Measurements from ENCODE around the gene PSORS1C1. TPM values are rescaled to one million over a fixed set of nuclear protein-coding genes. Genes with fewer than 3 reads are reported as not detected.
A peak's percentile ranks its signal among the peaks of the same experiment; 100 is the strongest.
"Not testable (repeated sequence)": the region's sequence is repeated elsewhere in the genome, so short reads cannot be mapped to it uniquely, and the experiment has no call there.

Gene PSORS1C1
- total RNA-seq, 1 experiment from 2014 or later: 0.67 TPM

DNA sequence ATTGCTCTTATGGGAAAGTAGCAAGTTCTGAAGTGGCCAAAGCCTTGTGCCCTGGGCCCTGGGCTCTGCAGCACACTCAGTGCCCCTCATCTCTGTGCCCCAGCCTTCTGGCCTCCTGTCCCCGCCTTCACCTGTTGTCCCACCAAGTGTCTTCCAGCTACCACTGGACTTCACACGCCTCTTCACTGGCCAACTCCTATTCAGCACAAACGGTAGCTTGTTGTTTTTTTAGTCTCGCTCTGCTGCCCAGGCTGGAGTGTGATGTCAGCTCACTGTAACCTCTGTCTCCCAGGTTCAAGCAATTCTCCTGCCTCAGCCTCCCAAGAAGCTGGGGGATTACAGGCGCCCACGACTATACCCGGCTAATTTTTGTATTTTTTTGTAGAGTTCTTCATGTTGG is 38.2 kb downstream of the PSORS1C1 start:
- peaks cover 5% of the 10 kb centered on the region for H3K36me3 ChIP-seq
- peaks cover 2% of the 10 kb centered on the region; the same call in 1 of the 2 replicates for H3K4me1 ChIP-seq
- no peaks in the 10 kb centered on the region for H3K9me3 ChIP-seq (replicated peaks)
- H3K4me3 ChIP-seq: no peak overlapping the region
- no peak overlapping the region for H3K27ac ChIP-seq
- no peak for DNase-seq
- H3K27me3 ChIP-seq: no peaks in the 10 kb centered on the region

DNA sequence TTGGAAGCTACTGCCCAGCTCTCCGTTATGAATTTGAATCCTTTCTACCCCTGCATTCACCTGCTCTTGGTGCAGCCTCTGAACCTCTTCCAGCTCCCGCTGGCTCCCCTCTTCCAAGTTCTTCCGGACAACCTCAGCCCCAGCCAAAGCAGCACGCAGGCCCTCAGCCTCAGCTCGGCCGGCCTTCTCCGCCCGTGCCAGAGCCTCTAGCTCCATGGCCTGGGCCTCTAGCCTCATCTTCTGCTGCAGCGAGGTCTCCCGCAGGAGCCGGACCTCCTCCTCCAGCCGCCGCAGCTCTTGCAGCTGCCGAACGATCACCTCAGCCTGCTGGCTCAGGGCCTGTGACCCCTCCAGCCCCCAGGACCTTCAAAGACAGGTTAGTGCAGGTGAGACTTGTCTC is 39.8 kb downstream of the PSORS1C1 start:
- DNase-seq: no peak
- H3K36me3 ChIP-seq: peaks cover 5% of the 10 kb centered on the region
- H3K4me3 ChIP-seq: no peak overlapping the region
- no peak overlapping the region for H3K27ac ChIP-seq
- no peaks in the 10 kb centered on the region for H3K27me3 ChIP-seq
- H3K4me1 ChIP-seq: peaks cover 2% of the 10 kb centered on the region; the same call in 1 of the 2 replicates
- no peaks in the 10 kb centered on the region for H3K9me3 ChIP-seq (replicated peaks)

DNA sequence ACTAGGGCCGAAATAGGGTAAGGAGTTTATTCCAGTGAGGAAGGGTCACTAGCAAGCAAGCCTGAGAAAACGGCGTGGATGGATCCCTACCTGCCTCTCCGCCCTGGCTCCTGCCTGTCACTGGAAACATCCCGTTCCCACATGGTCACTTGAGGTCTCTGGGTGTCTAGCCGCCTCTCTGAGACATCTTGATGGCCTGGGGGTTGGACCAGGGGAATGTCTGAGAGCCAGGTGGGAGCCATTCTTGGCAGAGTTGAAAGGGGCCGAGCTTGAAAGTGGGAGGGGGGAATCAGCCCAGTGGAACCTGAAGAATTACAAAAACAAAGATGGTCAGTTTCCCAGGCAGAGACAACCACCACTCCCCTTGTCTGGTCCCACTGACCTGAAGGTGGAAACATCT is 42.0 kb downstream of the PSORS1C1 start:
- Histone ChIP-seq H3K27me3 (no peaks in the 10 kb centered on the region), H3K4me3 (no peak overlapping the region), H3K9me3 (replicated peaks) (no peaks in the 10 kb centered on the region), H3K36me3 (peaks cover 8% of the 10 kb centered on the region), H3K27ac (no peak overlapping the region), H3K4me1 (peaks cover 2% of the 10 kb centered on the region; the same call in 1 of the 2 replicates)
- no peak for DNase-seq

DNA sequence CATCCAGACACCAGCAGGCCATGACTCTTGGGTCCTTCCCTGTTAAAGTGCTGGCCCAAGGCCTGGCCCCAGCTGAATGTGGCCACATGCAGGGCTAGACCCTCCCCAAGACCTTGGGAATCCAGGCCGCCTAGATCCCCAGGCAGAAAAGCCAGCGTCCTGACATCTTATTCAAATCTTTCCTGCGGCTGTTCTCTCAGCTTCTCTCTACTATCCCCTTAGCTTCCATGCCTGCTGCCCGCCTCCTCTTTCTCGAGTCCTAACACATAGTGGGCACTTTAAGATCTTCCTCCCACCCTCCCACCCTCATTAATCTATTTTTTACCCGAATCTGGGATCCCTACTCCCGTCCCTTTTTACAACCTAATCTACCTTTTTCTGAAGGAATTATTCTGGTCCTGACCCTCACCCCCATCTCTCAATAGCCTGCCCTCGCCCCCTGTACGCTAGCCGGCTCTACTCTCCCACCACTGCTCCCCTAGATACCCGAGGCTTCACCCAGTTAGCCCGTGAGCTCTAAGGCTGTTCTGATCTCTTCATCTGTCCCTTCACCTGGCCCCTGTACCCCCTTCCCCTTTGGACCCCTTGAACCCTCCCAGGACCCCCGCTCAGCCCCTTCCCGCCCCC is 43.0 kb downstream of the PSORS1C1 start, which contains the start of gene CCHCR1:
CCHCR1 (minus strand) TSS at position 290 of the 627 bp plus-strand sequence; CDS start at position 88, 202 bp downstream.
- Histone ChIP-seq H3K4me3 (peak within 1 kb of the TSS; percentile 66), H3K27me3 (no peaks in the 10 kb centered on the region), H3K9me3 (replicated peaks) (no peaks in the 10 kb centered on the region), H3K27ac (peak within 1 kb of the TSS; percentile 50), H3K4me1 (peaks cover 2% of the 10 kb centered on the region; the same call in 1 of the 2 replicates), H3K36me3 (peaks cover 14% of the 10 kb centered on the region)
- peak in 1 of 2 experiments; percentile 28 for DNase-seq

DNA sequence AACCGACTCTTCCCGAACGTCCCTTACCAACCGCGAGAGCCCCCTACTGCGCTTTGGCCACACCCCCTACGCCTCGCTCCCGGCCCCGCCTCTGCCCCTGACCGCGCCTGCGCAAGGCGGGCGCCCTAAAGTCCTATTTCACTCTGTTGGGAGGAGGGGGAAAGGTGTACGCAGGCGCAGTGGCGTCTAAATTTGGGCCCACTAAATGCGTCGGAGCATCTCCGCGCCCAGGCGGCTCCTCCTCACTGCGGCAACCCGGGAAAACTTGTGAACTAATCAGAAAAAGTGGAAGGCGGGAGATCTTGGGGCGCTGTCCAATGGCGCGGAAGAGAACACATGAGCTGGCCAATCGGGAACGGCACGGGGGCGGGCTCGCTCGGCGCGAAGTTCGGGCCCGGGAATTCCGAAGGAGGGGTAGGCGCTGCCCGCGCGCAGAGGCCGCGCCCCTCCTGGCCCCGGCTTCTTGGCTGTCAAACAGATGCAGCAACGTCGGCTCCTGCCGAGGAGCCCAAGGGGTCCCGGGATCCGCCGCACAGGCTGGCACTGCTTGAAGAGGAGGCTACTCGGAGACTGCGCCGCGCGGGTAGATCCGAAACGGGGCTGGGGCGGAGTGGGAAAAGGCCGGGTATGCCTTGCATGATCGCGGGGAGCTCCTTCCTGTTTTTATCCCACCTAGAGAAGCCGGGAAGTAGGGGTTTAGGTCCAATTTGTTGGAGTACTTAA is 43.7 kb downstream of the PSORS1C1 start, which contains the start of gene TCF19:
TCF19 (plus strand) TSS at position 450 of the 723 bp plus-strand sequence. CDS start 881 bp downstream, outside the sequence.
- Histone ChIP-seq H3K27ac (peak within 1 kb of the TSS; percentile 50), H3K9me3 (replicated peaks) (no peaks in the 10 kb centered on the region), H3K4me3 (peak within 1 kb of the TSS; percentile 66), H3K4me1 (peaks cover 2% of the 10 kb centered on the region; the same call in 1 of the 2 replicates), H3K27me3 (no peaks in the 10 kb centered on the region), H3K36me3 (peaks cover 21% of the 10 kb centered on the region)
- peak; percentile 98 to 99 for DNase-seq

DNA sequence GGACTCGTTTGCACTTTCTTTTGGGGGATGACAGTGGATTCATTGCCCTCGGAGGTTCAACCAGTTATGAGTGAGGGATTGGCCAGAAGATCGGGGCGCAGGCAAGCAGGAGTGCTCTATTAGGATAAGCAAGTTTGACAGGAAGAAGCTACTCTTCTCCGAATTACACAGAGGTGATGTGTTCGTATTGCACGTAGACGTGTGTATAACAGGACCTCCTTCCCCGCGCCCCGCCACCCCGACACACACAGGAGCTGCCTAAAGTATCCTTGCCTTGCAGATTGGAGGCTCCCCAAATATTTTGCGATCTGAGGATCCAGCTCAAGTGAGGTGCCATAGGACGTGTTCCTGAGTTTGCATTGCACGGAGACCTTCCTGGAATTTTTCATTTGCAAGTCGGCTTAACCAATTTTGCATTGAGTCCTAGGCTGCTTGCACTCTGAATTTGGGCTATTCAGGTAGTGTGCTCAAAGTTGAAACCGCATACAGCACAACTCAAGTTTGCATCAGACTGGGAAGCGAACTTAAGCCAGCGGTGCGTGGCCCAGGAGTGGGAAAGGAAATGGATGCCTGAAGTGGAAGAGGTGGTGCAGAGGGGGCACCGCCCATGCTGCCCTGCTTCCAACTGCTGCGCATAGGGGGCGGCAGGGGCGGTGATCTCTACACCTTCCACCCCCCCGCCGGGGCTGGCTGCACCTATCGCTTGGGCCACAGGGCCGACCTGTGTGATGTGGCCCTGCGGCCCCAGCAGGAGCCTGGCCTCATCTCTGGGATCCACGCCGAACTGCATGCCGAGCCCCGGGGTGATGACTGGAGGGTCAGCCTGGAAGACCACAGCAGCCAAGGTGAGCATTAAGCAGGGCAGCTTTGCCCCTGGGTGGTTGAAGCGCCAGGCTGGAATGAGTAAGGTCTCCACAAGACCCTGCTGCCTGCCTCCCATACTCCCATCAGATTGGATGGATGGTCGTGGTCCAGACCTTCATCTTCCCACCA is 44.6 kb downstream of the PSORS1C1 start:
- Histone ChIP-seq H3K27ac (peak overlapping the region; percentile 50; the same call in 1 of the 2 replicates), H3K4me3 (peak overlapping the region; percentile 66), H3K36me3 (peaks cover 24% of the 10 kb centered on the region), H3K27me3 (no peaks in the 10 kb centered on the region), H3K9me3 (replicated peaks) (no peaks in the 10 kb centered on the region), H3K4me1 (peaks cover 2% of the 10 kb centered on the region; the same call in 1 of the 2 replicates)
- DNase-seq: peak in 1 of 2 experiments; percentile 34

DNA sequence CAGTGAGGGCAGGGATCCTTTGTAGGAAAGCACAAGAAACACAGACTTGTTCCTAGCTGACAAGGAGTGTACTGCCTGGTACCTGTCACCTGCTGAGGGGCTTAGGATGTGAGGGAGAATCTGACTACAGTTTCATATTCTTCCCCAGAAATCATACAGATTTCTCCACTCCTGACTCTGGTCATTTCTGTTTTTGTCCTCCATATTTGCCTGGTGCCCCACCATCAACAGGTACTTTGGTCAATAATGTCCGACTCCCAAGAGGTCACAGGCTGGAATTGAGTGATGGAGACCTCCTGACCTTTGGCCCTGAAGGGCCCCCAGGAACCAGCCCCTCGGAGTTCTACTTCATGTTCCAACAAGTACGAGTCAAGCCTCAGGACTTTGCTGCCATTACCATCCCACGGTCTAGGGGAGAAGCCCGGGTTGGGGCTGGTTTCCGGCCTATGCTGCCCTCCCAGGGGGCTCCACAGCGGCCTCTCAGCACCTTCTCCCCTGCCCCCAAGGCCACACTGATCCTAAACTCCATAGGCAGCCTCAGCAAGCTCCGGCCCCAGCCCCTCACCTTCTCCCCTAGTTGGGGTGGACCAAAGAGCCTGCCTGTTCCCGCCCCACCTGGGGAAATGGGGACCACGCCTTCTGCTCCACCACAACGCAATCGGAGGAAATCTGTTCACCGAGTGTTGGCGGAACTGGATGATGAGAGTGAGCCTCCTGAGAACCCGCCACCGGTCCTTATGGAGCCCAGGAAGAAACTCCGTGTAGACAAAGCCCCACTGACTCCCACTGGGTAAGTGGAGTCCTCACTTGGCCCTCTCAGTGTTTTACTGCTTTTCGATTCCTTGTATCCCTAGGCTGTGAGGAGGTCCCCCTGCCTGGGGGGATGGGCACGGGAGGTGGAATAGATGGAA is 46.9 kb downstream of the PSORS1C1 start:
- H3K9me3 ChIP-seq (replicated peaks): no peaks in the 10 kb centered on the region
- peaks cover 23% of the 10 kb centered on the region for H3K36me3 ChIP-seq
- no peak for DNase-seq

DNA sequence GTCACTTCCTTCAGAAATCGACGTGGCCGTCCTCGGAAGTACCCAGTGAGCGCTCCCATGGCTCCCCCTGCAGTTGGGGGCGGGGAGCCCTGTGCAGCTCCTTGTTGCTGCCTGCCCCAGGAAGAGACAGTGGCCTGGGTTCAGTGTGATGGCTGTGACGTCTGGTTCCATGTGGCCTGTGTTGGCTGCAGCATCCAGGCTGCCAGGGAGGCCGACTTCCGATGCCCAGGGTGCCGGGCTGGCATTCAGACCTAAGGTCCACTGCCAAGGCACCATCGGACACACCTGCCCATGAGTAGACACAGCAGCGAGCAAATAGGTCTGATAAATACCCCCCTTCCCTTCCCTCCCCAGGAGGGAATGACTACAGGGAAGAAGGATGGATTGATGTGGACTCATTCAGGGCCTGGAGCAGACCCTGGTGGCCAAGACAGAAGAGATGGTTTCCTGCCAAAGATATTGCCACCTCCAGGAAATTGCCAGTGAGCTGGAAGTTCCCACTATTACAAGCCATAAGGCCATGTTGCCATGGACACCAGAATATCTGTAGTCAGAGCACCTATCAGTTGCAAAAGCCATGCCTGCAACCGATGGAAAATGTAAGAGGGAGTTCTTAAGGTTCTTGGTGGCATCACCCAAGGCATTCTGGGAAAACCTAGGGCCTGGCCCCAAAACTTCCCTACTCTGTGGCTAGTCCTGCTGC is 48.0 kb downstream of the PSORS1C1 start:
- H3K4me3 ChIP-seq: no peak overlapping the region
- no peaks in the 10 kb centered on the region for H3K27me3 ChIP-seq
- H3K9me3 ChIP-seq (replicated peaks): no peaks in the 10 kb centered on the region
- H3K4me1 ChIP-seq: no peaks in the 10 kb centered on the region
- no peak overlapping the region for H3K27ac ChIP-seq
- DNase-seq: no peak
- H3K36me3 ChIP-seq: peaks cover 23% of the 10 kb centered on the region

More for the DNA sequence above, 46.9 kb downstream of the PSORS1C1 start:
- Histone ChIP-seq H3K27ac (no peak overlapping the region), H3K27me3 (no peaks in the 10 kb centered on the region), H3K4me3 (no peak overlapping the region), H3K4me1 (peaks cover 2% of the 10 kb centered on the region; the same call in 1 of the 2 replicates)

DNA sequence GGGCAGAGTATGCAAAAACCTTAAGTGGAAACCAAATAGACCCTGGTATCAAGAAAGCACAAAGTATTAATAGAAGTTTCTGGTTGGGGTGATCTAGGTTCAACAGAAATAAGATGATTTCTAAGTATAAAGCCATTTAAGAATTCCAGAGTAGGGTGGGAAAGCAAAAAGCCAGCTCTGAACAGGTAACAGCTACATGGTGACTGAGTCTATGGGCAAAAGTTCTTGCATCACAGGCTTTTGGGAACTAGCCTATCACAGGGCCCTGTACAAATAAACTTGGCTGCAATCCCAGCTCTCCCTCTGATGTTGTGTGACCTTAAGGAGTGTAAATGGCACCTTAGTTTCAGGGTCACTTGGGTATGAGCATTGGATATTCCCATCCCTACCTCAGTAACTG is 49.3 kb downstream of the PSORS1C1 start:
- no peak overlapping the region for H3K4me3 ChIP-seq
- peaks cover 23% of the 10 kb centered on the region for H3K36me3 ChIP-seq
- H3K9me3 ChIP-seq (replicated peaks): no peaks in the 10 kb centered on the region
- H3K4me1 ChIP-seq: no peaks in the 10 kb centered on the region
- no peak overlapping the region for H3K27ac ChIP-seq
- no peaks in the 10 kb centered on the region for H3K27me3 ChIP-seq
- DNase-seq: no peak

DNA sequence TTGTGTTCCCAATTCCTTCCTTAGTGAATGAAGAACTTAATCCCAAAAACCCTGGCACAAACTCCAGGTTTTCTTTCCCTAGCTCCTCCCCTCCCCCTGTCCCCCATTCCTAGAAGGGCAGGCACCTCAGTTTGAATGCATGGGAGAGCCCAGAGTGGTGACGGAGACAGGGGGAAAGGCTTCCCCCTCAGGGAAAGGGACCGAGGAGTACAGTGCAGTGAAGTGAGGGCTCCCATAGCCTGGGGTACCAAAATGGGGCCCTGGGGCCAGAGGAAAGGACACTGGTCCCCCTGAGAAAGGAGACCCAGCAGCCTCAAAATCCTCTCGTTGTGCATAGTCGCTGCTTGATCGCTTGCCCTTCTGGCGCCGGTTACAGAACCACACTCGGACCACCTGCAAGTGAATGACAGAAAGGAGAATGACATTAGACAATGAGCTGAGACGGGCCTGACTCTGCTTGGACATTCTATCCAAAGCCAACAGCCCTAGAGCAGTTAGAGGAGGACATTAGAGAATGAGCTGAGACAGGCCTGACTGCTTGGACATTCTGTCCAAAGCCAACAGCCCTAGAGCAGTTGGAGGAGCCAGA is 50.0 kb downstream of the PSORS1C1 start:
- not testable (repeated sequence) for H3K27me3 ChIP-seq; H3K4me3 ChIP-seq; H3K4me1 ChIP-seq; H3K9me3 ChIP-seq (replicated peaks); H3K27ac ChIP-seq; DNase-seq
- peaks cover 23% of the 10 kb centered on the region for H3K36me3 ChIP-seq

DNA sequence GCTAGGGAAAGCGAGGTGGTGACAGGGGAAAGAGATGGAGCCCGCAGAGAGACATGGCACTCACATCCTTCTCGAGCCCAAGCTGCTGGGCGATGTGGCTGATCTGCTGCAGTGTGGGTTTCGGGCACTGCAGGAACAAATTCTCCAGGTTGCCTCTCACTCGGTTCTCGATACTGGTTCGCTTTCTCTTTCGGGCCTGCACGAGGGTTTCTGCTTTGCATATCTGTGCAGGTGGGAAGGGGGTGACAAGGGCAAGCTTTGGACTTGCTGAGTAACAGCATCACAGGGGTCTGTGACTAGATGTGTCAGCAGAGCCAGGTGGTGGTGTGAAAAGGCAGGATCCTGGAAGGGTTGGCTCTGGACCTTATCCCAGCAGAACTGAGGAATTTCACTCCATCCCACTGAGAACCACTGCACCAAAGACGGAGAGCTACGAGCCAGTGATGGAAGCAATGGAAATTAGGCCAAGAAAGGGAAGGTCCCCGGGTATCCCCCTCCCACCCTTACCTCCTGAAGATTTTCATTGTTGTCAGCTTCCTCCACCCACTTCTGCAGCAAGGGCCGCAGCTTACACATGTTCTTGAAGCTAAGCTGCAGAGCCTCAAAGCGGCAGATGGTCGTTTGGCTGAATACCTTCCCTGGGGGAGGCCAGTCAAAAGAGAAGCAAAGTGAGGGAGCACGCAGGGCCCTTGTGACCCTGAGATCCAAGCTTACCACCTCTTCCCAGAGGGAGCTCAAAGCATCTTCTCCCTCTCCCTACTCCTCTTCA is 50.6 kb downstream of the PSORS1C1 start:
- not testable (repeated sequence) for H3K4me3 ChIP-seq; H3K9me3 ChIP-seq (replicated peaks); H3K4me1 ChIP-seq; DNase-seq; H3K27me3 ChIP-seq; H3K27ac ChIP-seq
- H3K36me3 ChIP-seq: peaks cover 23% of the 10 kb centered on the region

DNA sequence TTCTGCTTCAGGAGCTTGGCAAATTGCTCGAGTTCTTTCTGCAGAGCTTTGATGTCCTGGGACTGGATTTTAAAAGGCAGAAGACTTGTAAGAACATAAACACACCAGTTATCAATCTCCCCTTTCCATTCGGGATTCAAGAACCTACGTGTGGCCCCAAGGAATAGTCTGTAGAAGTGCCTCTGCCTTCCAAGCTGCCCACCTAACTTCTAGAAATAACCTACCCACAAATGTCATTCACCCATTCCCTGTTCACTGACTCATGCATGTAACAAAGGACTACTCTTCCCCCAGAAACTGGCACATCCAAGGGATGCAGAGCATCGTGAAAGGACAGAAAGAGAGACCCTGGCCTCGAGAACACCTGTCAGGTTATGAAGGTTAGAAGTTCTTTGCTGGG is 51.4 kb downstream of the PSORS1C1 start:
- H3K27me3 ChIP-seq: no peaks in the 10 kb centered on the region
- H3K27ac ChIP-seq: no peak overlapping the region
- H3K4me3 ChIP-seq: no peak overlapping the region
- H3K36me3 ChIP-seq: peaks cover 23% of the 10 kb centered on the region
- H3K9me3 ChIP-seq (replicated peaks): no peaks in the 10 kb centered on the region
- no peak for DNase-seq
- no peaks in the 10 kb centered on the region for H3K4me1 ChIP-seq

Data from SJCRH30 (cell line).